H9 (cell line): Measurements from ENCODE around the gene IQSEC2. TPM values are rescaled to one million over a fixed set of nuclear protein-coding genes. Genes with fewer than 3 reads are reported as not detected.

Experiments used
- DNase-seq: peaks from one replicate; pipeline ENCODE4 v3.0.0-alpha.2; 2017
- H2AFZ ChIP-seq: one replicate; pipeline ENCODE4 v1.6.1; 2013; ENCODE audit warnings: mild to moderate bottlenecking, low read length, control low read depth, moderate library complexity
- H2AK5ac ChIP-seq: 2 replicates; pipeline ENCODE4 v1.6.1; 2013; ENCODE audit warnings: low read length, control low read depth, mixed read lengths; ENCODE audit not compliant: insufficient read length
- H2BK120ac ChIP-seq: one replicate; pipeline ENCODE4 v1.6.1; 2013; ENCODE audit warnings: low read depth, mild to moderate bottlenecking, low read length, control low read depth, inconsistent platforms; ENCODE audit not compliant: poor library complexity, severe bottlenecking
- H2BK12ac ChIP-seq: 2 replicates; pipeline ENCODE4 v1.6.1; 2013; ENCODE audit warnings: low read length, control low read depth, mixed read lengths, low read depth; ENCODE audit not compliant: insufficient read length
- H2BK15ac ChIP-seq: 2 replicates; pipeline ENCODE4 v1.6.1; 2013; ENCODE audit warnings: low read depth, low read length, control low read depth
- H2BK20ac ChIP-seq: one replicate; pipeline ENCODE4 v1.6.1; 2013; ENCODE audit warnings: low read depth, mild to moderate bottlenecking, low read length, control low read depth, inconsistent platforms; ENCODE audit not compliant: poor library complexity, severe bottlenecking
- H2BK5ac ChIP-seq: 2 replicates; pipeline ENCODE4 v1.6.1; 2013; ENCODE audit warnings: low read length, control low read depth, mixed read lengths; ENCODE audit not compliant: insufficient read length
- H3K14ac ChIP-seq: 2 replicates; pipeline ENCODE4 v1.6.1; 2013; ENCODE audit warnings: low read length, control low read depth; ENCODE audit not compliant: insufficient read depth
- H3K18ac ChIP-seq: 2 replicates; pipeline ENCODE4 v1.6.1; 2013; ENCODE audit warnings: low read depth, mild to moderate bottlenecking, mixed read lengths, low read length, control low read depth; ENCODE audit not compliant: insufficient read length
- H3K23ac ChIP-seq: 2 replicates; pipeline ENCODE4 v1.6.1; 2013; ENCODE audit warnings: low read length, control low read depth, mixed read lengths, low read depth; ENCODE audit not compliant: insufficient read length
- H3K23me2 ChIP-seq: 2 replicates; pipeline ENCODE4 v1.6.1; 2013; ENCODE audit warnings: low read depth, mild to moderate bottlenecking, mixed read lengths, low read length, control low read depth; ENCODE audit not compliant: insufficient read length, poor library complexity, severe bottlenecking
- H3K27ac ChIP-seq: 2 replicates; pipeline ENCODE4 v1.5.1; 2013; ENCODE audit warnings: low read length, control low read depth, mixed read lengths, low read depth; ENCODE audit not compliant: insufficient read length
- H3K27me3 ChIP-seq: 2 replicates; pipeline ENCODE4 v1.6.1; 2013; ENCODE audit warnings: low read length, control low read depth, inconsistent platforms; ENCODE audit not compliant: insufficient read depth
- H3K4ac ChIP-seq: 2 replicates; pipeline ENCODE4 v1.6.1; 2013; ENCODE audit warnings: low read depth, mild to moderate bottlenecking, control low read depth, inconsistent platforms, low read length, moderate library complexity
- H3K4me1 ChIP-seq: 2 replicates; pipeline ENCODE4 v1.6.1; 2013; ENCODE audit warnings: low read length, control low read depth, inconsistent platforms; ENCODE audit not compliant: insufficient read depth
- H3K4me2 ChIP-seq: 2 replicates; pipeline ENCODE4 v1.6.1; 2013; ENCODE audit warnings: low read length, control low read depth, mixed read lengths; ENCODE audit not compliant: insufficient read length, insufficient read depth
- H3K56ac ChIP-seq: 2 replicates; pipeline ENCODE4 v1.6.1; 2013; ENCODE audit warnings: low read depth, mild to moderate bottlenecking, mixed read lengths, low read length, control low read depth; ENCODE audit not compliant: insufficient read length
- H3K79me1 ChIP-seq: 2 replicates; pipeline ENCODE4 v1.6.1; 2013; ENCODE audit warnings: low read depth, mild to moderate bottlenecking, moderate library complexity, low read length, control low read depth, inconsistent platforms; ENCODE audit not compliant: insufficient read depth, poor library complexity, severe bottlenecking
- H3K79me2 ChIP-seq: 2 replicates; pipeline ENCODE4 v1.6.1; 2013; ENCODE audit warnings: low read length, control low read depth, inconsistent platforms; ENCODE audit not compliant: insufficient read depth
- H3K9ac ChIP-seq: 2 replicates; pipeline ENCODE4 v1.6.1; 2013; ENCODE audit warnings: low read length, control low read depth, mixed read lengths; ENCODE audit not compliant: insufficient read length; ENCODE audit errors: extremely low read depth
- H3K9me3 ChIP-seq: one replicate; pipeline ENCODE4 v1.6.1; 2013; ENCODE audit warnings: low read depth, low read length, inconsistent platforms; ENCODE audit not compliant: control insufficient read depth
- H3T11ph ChIP-seq: one replicate; pipeline ENCODE4 v1.6.1; 2013; ENCODE audit warnings: mild to moderate bottlenecking, low read length, control low read depth, inconsistent platforms
- H4K20me1 ChIP-seq: one replicate; pipeline ENCODE4 v1.6.1; 2013; ENCODE audit not compliant: control insufficient read depth, insufficient read length, insufficient read depth
- H4K5ac ChIP-seq: 2 replicates; pipeline ENCODE4 v1.6.1; 2013; ENCODE audit warnings: low read depth, mild to moderate bottlenecking, mixed read lengths, low read length, control low read depth; ENCODE audit not compliant: insufficient read length
- H4K8ac ChIP-seq: replicated peaks from 2 replicates; pipeline ENCODE4 v1.6.1; 2013; ENCODE audit warnings: low read length, control low read depth, mixed read lengths, low read depth; ENCODE audit not compliant: insufficient read length
- H4K91ac ChIP-seq: 2 replicates; pipeline ENCODE4 v1.6.1; 2013; ENCODE audit warnings: low read depth, mild to moderate bottlenecking, moderate library complexity, mixed read lengths, low read length, control low read depth; ENCODE audit not compliant: insufficient read length
- H3K27ac Mint-ChIP-seq, 3 experiments: 2 replicates in 2 of 3; 3 replicates in 1 of 3; pipeline ENCODE4 v1.8.0; 2020 to 2021; ENCODE audit warnings: mixed read lengths in 3 of 3, mild to moderate bottlenecking in 1 of 3, moderate library complexity in 1 of 3
- H3K27me3 Mint-ChIP-seq: 2 replicates; pipeline ENCODE4 v1.8.0; 2021; ENCODE audit warnings: low read depth, mild to moderate bottlenecking, moderate library complexity, mixed read lengths
- H3K36me3 Mint-ChIP-seq, 3 experiments: 2 replicates in 2 of 3; 3 replicates in 1 of 3; pipeline ENCODE4 v1.8.0; 2020 to 2021; ENCODE audit warnings: low read depth in 3 of 3, mixed read lengths in 3 of 3; ENCODE audit not compliant: insufficient read depth in 1 of 3
- H3K4me1 Mint-ChIP-seq, 2 experiments: 2 replicates each; pipeline ENCODE4 v1.8.0; 2020; ENCODE audit warnings: mixed read lengths in 2 of 2
- H3K4me3 Mint-ChIP-seq, 2 experiments: 2 replicates in 1 of 2; 3 replicates in 1 of 2; pipeline ENCODE4 v1.8.0; 2020 to 2021; ENCODE audit warnings: mild to moderate bottlenecking in 2 of 2, mixed read lengths in 2 of 2, moderate library complexity in 1 of 2
- H3K9me3 Mint-ChIP-seq, 2 experiments: 2 replicates in 1 of 2; 3 replicates in 1 of 2; pipeline ENCODE4 v1.8.0; 2020; ENCODE audit warnings: mild to moderate bottlenecking in 2 of 2, mixed read lengths in 2 of 2, moderate library complexity in 1 of 2
- WGBS: extraction: QIAGEN DNeasy Blood & Tissue Kit; methylation state at CpG from one replicate; pipeline ENCODE4 v1.1.7; 2013; ENCODE audit warnings: missing lambda C conversion rate, low lambda C conversion rate, mixed read lengths; ENCODE audit not compliant: insufficient read length; ENCODE audit errors: extremely low coverage; 5-methylcytosine and 5-hydroxymethylcytosine counted together
- total RNA-seq: library from RNA; stranded (reverse); gene quantifications from 2 replicates; pipeline ENCODE4 v1.2.1, GENCODE V29; 2021
- TF ChIP-seq, protein P1 (sequence below): fragments of 200-600 bp; sonication (generic); conservative IDR thresholded peaks from 3 replicates; pipeline ENCODE4 v1.8.0; 2021; ENCODE audit warnings: antibody characterized with exemption, mild to moderate bottlenecking

Gene IQSEC2
- total RNA-seq, 1 experiment from 2014 or later: 7.0 TPM

DNA sequence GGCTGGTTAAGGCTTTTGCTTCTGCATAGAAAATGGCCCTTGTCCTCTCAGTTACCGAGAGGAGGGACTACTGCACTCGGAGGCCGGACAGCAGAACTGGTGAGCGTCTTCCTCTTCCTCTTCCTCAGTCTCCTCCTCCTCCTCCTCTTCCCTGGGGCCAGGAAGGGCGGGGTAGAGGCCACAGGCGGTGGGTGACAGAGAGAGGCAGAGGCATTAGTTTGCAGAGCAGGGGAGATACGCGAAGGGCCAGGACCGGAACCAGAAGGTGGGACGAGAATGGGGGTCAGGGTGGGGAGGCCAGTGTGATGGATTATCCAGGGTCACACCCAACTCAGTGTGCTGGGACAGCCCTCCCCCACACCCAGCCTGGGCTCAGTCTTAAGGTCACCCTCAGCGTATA is 14.5 kb downstream of the IQSEC2 start:
- H2BK5ac ChIP-seq: no peak overlapping the region
- no peak overlapping the region for H3K27ac ChIP-seq
- peaks cover 47% of the 10 kb centered on the region for H3K9me3 ChIP-seq
- no peak overlapping the region for H2BK20ac ChIP-seq
- peaks cover 10 to 12% (median 11%) of the 10 kb centered on the region in 3 experiments; a peak in 5 of 7 replicates for H3K36me3 Mint-ChIP-seq
- H3K9me3 Mint-ChIP-seq: peaks cover 40 to 41% of the 10 kb centered on the region in 2 experiments
- H4K5ac ChIP-seq: no peak overlapping the region
- no peak overlapping the region for H3T11ph ChIP-seq
- no peak overlapping the region for H2BK12ac ChIP-seq
- H3K14ac ChIP-seq: no peak overlapping the region
- H3K4me3 Mint-ChIP-seq: no peak overlapping the region
- H3K23me2 ChIP-seq: no peaks in the 10 kb centered on the region
- H3K9ac ChIP-seq: no peak overlapping the region
- H3K27ac Mint-ChIP-seq: no peak overlapping the region
- H3K27me3 Mint-ChIP-seq: no peaks in the 10 kb centered on the region
- no peaks in the 10 kb centered on the region for H4K20me1 ChIP-seq
- H3K4ac ChIP-seq: no peak overlapping the region
- H2BK120ac ChIP-seq: no peak overlapping the region
- TF ChIP-seq, protein P1, sequence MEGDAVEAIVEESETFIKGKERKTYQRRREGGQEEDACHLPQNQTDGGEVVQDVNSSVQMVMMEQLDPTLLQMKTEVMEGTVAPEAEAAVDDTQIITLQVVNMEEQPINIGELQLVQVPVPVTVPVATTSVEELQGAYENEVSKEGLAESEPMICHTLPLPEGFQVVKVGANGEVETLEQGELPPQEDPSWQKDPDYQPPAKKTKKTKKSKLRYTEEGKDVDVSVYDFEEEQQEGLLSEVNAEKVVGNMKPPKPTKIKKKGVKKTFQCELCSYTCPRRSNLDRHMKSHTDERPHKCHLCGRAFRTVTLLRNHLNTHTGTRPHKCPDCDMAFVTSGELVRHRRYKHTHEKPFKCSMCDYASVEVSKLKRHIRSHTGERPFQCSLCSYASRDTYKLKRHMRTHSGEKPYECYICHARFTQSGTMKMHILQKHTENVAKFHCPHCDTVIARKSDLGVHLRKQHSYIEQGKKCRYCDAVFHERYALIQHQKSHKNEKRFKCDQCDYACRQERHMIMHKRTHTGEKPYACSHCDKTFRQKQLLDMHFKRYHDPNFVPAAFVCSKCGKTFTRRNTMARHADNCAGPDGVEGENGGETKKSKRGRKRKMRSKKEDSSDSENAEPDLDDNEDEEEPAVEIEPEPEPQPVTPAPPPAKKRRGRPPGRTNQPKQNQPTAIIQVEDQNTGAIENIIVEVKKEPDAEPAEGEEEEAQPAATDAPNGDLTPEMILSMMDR: no peak
- no peak overlapping the region for H3K4me2 ChIP-seq
- DNase-seq: no peak
- H4K8ac ChIP-seq: no peak overlapping the region
- no peak overlapping the region for H2BK15ac ChIP-seq
- H3K56ac ChIP-seq: no peak overlapping the region
- no peak overlapping the region for H2AFZ ChIP-seq
- H3K79me1 ChIP-seq: no peaks in the 10 kb centered on the region
- no CpG with 5 or more reads among the region's 11 CpGs for WGBS
- H3K4me1 ChIP-seq: no peaks in the 10 kb centered on the region
- H2AK5ac ChIP-seq: no peak overlapping the region
- H4K91ac ChIP-seq: no peak overlapping the region
- no peak overlapping the region for H3K18ac ChIP-seq
- no peak overlapping the region for H3K23ac ChIP-seq
- peaks cover 2 to 4% of the 10 kb centered on the region in 2 experiments; a peak in 2 of 4 replicates for H3K4me1 Mint-ChIP-seq
- no peaks in the 10 kb centered on the region for H3K79me2 ChIP-seq
- H3K27me3 ChIP-seq: no peaks in the 10 kb centered on the region
